Testis (tissue), 2 donors: ENCODE results near the gene PASD1.
"Not testable (repeated sequence)": the region's sequence is repeated elsewhere in the genome, so short reads cannot be mapped to it uniquely, and the experiment has no call there.

ENCODE experiments used
- CTCF ChIP-seq, 3 experiments: fragments of 450-650 bp in 2 of 3; fragments of 200-600 bp in 1 of 3; sonication (generic) in 1 of 3; IDR thresholded peaks; one replicate each; pipeline ENCODE4 v1.5.1; 2016 to 2019; ENCODE audit warnings: antibody characterized with exemption in 3 of 3, mild to moderate bottlenecking in 2 of 3, moderate library complexity in 1 of 3
- POLR2A ChIP-seq: fragments of 450-650 bp; IDR thresholded peaks from one replicate; pipeline ENCODE4 v1.6.1; 2017; ENCODE audit warnings: antibody characterized with exemption, mild to moderate bottlenecking, moderate library complexity

- TF ChIP-seq CTCF (IDR thresholded peaks at IDR 0.05); POLR2A: not testable (repeated sequence)
Observed at GRCh38 chrX:151563003-151563402, 472 bp upstream of the PASD1 start.
